ENCODE measurements around the gene ADGRB3.
"Not testable (repeated sequence)": the region's sequence is repeated elsewhere in the genome, so short reads cannot be mapped to it uniquely, and the experiment has no call there.

ADGRB3 gene

DNA sequence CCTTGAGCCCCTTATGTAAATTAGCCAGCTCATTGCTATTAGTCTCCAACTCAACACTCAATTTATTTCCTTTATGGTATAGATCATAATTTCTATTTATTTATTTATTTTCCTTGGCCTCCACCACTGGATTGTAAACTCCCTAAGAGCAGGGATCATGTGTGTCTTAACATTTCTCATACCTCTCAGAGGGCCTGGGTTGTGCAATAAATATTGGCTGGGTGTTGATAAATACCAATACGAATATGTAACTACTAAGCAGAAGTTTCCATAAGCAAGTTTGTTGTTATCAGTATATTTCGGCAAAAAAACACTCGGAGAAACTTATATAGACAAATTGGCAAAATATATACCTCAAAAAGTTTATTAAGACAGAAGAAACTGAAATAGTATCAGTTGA lies 257.4 kb downstream of the ADGRB3 start:
- Mint-ChIP-seq H3K4me1 (no peaks in the 10 kb centered on the region), H3K27me3 (no peaks in the 10 kb centered on the region), H3K4me3 (no peak overlapping the region), H3K36me3 (peaks cover 2% of the 10 kb centered on the region), H3K9me3 (peaks cover 5% of the 10 kb centered on the region), H3K27ac (no peak overlapping the region)
- ATAC-seq (ENCODE audit: low read depth) (no peak), DNase-seq (ENCODE audit: low spot score in 2 of 2) (no peak)

DNA sequence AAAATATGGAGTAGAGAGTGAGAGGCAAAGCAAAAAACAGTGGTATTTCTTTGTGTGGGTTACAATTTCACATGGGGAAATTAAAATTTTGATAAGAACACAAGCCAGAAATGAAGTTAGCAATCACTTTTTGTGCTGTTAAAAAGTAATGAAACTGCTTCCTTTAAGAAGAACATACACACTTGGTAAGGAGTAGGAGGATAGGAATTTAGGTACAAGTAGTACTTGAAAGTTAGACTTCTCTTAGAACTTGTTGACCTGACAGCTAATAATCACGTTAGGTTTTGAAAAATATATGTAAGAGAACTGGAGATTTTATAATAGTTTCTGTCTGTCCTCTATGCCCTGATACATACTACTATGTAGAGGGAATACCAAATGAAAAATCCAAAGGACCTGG lies 260.8 kb downstream of the ADGRB3 start:
- H3K27me3 Mint-ChIP-seq = no peaks in the 10 kb centered on the region
- H3K27ac Mint-ChIP-seq = no peak overlapping the region
- ATAC-seq (ENCODE audit: low read depth) (no peak), DNase-seq (ENCODE audit: low spot score in 2 of 2) (no peak)
- peaks cover 4% of the 10 kb centered on the region for H3K9me3 Mint-ChIP-seq
- no peak overlapping the region for H3K4me3 Mint-ChIP-seq
- H3K36me3 Mint-ChIP-seq = peaks cover 2% of the 10 kb centered on the region
- no peaks in the 10 kb centered on the region for H3K4me1 Mint-ChIP-seq

DNA sequence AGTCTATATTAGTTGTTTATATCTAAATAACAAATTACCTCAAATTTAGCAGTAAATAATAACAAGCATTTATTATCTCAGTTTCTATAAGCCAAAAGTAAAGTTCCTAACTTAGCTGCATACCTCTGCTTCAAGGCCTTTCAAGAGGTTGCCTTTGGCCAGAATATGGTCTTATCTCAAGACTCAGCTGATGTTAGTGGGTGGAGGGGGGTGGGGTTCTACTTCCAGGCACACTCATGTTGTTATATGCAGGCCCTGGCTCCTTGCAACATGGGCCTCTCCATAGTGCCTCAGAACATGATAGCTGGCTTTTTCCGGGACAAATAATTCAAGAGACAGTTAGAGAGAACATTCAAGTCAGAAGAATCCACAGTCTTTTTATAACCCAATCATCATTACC lies 266.0 kb downstream of the ADGRB3 start:
- ATAC-seq (ENCODE audit: low read depth) = no peak

DNA sequence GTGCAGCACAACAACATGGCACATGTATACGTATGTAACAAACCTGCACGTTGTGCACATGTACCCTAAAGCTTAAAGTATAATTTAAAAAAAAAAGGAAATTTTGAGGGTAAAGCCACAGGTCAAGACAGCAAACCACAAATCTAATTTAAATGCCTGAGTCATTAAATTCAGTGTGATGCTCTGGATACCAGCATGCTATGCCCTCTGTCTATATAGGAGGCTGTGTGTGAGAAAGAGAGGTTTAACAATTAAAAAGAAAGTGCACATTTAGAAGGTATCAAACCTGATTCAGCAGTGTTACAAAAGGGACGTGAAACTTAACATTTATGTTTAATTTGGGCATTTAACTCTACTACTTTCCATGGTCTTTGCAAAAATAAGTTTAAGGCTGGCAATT lies 276.3 kb downstream of the ADGRB3 start:
- no peak for DNase-seq (ENCODE audit: low spot score in 2 of 2)
- H3K4me1 Mint-ChIP-seq = no peaks in the 10 kb centered on the region
- no peaks in the 10 kb centered on the region for H3K27me3 Mint-ChIP-seq
- ATAC-seq (ENCODE audit: low read depth) = no peak
- no peaks in the 10 kb centered on the region for H3K36me3 Mint-ChIP-seq
- H3K9me3 Mint-ChIP-seq = no peaks in the 10 kb centered on the region
- no peak overlapping the region for H3K27ac Mint-ChIP-seq
- H3K4me3 Mint-ChIP-seq = no peak overlapping the region

More for the DNA sequence above, 266.0 kb downstream of the ADGRB3 start:
- no peak for DNase-seq (ENCODE audit: low spot score in 2 of 2)
- Mint-ChIP-seq H3K4me3 (no peak overlapping the region), H3K9me3 (peaks cover 5% of the 10 kb centered on the region), H3K27me3 (no peaks in the 10 kb centered on the region), H3K27ac (no peak overlapping the region), H3K36me3 (peaks cover 2% of the 10 kb centered on the region), H3K4me1 (no peaks in the 10 kb centered on the region)

DNA sequence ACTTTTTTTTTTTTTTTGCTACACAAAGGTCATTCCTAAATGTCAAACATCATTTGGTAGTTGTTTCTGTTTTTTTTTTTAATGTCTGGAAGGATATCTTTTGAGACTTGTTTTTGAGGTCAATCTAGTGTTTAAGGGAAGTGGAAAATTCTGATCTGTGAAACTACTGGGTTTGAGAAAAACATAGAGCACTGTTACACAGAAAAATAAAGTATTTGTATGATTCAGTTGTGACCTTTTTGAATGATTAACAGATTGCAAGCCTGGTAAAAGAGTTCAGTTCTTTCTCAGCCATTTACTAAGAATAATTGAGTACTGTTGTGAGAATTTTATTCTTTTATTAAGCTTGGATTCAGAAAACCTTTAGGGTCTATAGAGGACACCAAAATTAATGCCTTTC lies 276.7 kb downstream of the ADGRB3 start:
- Mint-ChIP-seq H3K36me3 (no peaks in the 10 kb centered on the region), H3K27me3 (no peaks in the 10 kb centered on the region), H3K27ac (no peak overlapping the region), H3K4me3 (no peak overlapping the region), H3K9me3 (no peaks in the 10 kb centered on the region), H3K4me1 (no peaks in the 10 kb centered on the region)
- no peak for DNase-seq (ENCODE audit: low spot score in 2 of 2)
- ATAC-seq (ENCODE audit: low read depth) = no peak

DNA sequence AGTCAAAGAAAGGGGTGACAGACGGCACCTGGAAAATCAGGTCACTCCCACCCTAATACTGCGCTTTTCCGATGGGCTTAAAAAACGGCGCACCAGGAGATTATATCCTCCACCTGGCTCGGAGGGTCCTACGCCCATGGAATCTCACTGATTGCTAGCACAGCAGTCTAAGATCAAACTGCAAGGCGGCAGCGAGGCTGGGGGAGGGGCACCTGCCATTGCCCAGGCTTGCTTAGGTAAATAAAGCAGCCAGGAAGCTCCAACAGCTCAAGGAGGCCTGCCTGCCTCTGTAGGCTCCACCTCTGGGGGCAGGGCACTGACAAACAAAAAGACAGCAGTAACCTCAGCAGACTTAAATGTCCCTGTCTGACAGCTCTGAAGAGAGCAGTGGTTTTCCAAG lies 277.7 kb downstream of the ADGRB3 start:
- not testable (repeated sequence) for H3K27me3 Mint-ChIP-seq; H3K4me3 Mint-ChIP-seq; ATAC-seq (ENCODE audit: low read depth); H3K36me3 Mint-ChIP-seq; H3K9me3 Mint-ChIP-seq; DNase-seq (ENCODE audit: low spot score in 2 of 2); H3K4me1 Mint-ChIP-seq; H3K27ac Mint-ChIP-seq

DNA sequence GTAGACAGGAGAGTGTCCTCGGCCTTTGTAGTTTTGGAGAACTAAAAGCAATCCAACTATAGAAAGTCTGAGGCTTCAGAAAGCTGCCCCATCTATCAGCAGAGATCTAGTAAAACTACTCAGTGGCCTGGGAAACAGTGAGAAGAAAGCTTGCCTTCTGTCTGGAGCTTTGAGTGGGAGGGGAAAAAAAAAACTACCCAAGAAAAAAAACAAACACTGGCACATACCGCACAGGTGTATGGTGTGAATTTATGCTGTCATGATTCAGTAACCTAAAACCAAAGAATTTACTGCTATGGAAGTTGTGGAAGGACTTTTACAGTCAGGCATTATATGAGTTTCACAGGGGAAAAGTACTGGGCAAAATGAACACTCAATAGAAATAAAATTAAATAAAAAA lies 280.5 kb downstream of the ADGRB3 start:
- Mint-ChIP-seq H3K27me3 (no peaks in the 10 kb centered on the region), H3K36me3 (no peaks in the 10 kb centered on the region), H3K4me1 (no peaks in the 10 kb centered on the region), H3K27ac (no peak overlapping the region), H3K4me3 (no peak overlapping the region), H3K9me3 (peaks cover 2% of the 10 kb centered on the region)
- ATAC-seq (ENCODE audit: low read depth) (no peak), DNase-seq (ENCODE audit: low spot score in 2 of 2) (no peak)

DNA sequence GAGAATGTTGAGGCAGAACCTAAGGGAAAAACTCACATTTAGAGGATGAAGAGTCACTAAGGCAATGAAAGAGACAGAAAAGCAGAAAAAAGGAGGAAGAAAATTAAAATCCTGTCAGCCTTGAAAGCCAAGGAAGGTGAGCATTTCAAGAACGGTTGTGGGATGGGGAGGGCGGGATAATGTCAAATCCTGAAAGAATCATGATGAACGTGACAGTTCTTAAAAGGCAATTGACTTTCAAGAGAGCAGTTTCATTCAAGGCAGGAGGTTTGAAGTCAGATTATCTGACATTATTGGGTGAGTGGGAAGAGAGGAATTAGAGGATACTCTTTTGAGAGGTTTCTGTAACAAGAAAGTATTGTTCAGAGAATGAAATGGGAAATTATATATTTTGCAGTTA lies 284.5 kb downstream of the ADGRB3 start:
- no peak overlapping the region for H3K4me3 Mint-ChIP-seq
- H3K27ac Mint-ChIP-seq = no peak overlapping the region
- no peaks in the 10 kb centered on the region for H3K4me1 Mint-ChIP-seq
- no peaks in the 10 kb centered on the region for H3K27me3 Mint-ChIP-seq
- H3K9me3 Mint-ChIP-seq = peaks cover 2% of the 10 kb centered on the region
- ATAC-seq (ENCODE audit: low read depth) = no peak
- no peak for DNase-seq (ENCODE audit: low spot score in 2 of 2)
- no peaks in the 10 kb centered on the region for H3K36me3 Mint-ChIP-seq

DNA sequence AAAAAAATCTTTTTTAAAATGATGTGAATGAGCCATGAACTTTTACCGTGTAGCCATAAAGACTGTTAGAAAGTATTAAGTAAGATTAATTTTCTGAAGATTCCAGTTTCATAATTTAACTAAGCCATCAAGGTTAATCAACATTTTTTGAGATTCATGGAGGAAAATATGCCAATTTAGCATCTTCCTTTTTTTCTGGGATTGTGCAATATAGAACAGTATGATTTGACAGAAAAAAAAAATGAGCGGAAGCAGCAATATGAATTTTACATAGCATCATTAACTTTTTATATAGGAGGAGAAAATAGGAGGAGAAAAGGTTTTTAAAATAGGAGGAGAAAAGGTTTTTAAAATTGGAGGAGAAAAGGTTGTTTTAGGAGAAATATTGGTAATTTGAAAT lies 306.3 kb downstream of the ADGRB3 start:
- DNase-seq (ENCODE audit: low spot score in 2 of 2) = no peak
- Mint-ChIP-seq H3K27me3 (no peaks in the 10 kb centered on the region), H3K27ac (no peak overlapping the region), H3K4me3 (no peak overlapping the region), H3K9me3 (no peaks in the 10 kb centered on the region), H3K4me1 (no peaks in the 10 kb centered on the region), H3K36me3 (no peaks in the 10 kb centered on the region)
- no peak for ATAC-seq (ENCODE audit: low read depth)

DNA sequence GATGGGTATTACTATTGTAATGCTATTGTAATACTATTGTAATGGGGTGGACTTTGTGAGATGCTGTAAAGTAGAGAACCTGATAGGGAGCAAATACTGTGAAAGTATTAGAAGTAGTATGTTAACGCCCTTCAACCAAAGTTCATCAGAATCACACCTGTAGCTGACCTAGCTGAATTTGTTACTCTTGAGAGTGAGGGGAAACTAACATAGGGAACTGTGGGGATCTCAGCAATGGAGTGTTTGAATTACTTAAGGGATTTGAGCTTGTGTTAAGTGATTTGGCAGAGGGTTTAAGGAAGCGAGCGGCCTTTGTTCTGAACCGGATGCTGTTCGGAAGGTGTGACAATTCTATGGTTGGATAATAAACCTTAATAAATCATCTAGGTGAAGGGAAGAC lies 312.6 kb downstream of the ADGRB3 start:
- ATAC-seq (ENCODE audit: low read depth) (no peak), DNase-seq (ENCODE audit: low spot score in 2 of 2) (no peak)
- no peaks in the 10 kb centered on the region for H3K36me3 Mint-ChIP-seq
- H3K4me3 Mint-ChIP-seq = no peak overlapping the region
- peaks cover 2% of the 10 kb centered on the region for H3K27me3 Mint-ChIP-seq
- no peaks in the 10 kb centered on the region for H3K9me3 Mint-ChIP-seq
- no peaks in the 10 kb centered on the region for H3K4me1 Mint-ChIP-seq
- no peak overlapping the region for H3K27ac Mint-ChIP-seq

DNA sequence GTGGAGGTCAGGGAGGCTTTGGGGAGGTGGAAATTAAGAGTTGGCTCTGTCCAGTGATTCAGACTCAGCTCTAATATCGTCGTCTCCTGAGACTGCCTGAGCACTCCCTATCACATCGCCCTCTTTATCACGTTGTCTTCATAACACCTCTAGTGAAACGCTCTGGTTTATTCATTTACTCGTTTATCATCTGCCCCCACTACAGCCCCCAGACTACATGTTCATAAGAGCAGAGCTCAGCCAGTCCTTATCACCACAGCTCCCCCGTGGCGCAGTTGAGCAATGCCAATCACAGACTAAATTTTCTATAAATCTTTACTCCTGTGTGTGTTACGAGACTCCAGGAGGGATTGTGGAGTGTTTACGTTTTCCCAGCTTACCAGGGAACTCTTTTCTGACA lies 316.2 kb downstream of the ADGRB3 start:
- no peak for ATAC-seq (ENCODE audit: low read depth)
- peaks cover 2% of the 10 kb centered on the region for H3K27me3 Mint-ChIP-seq

DNA sequence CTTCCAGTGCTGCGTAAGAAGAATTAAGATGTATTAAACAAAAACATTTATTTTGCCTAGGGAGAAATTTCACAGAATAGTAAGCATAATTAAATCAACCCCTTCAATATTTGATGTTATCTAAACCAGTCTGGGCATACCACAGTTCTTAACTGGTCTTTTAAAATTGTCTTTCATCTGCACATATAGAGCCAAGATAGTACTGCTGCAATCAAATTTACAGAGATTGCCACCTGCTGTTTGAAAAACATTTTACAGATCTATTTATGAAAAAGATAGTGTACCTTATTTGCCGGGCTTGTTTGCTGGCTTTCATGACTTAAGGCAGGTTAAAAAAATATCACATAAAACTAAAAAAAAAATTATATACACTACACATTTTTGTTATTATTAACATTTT lies 323.2 kb downstream of the ADGRB3 start:
- Mint-ChIP-seq H3K36me3 (no peaks in the 10 kb centered on the region), H3K27me3 (no peaks in the 10 kb centered on the region), H3K4me3 (no peak overlapping the region), H3K27ac (no peak overlapping the region), H3K9me3 (no peaks in the 10 kb centered on the region), H3K4me1 (no peaks in the 10 kb centered on the region)
- DNase-seq (ENCODE audit: low spot score in 2 of 2) (no peak), ATAC-seq (ENCODE audit: low read depth) (no peak)

More for the DNA sequence above, 316.2 kb downstream of the ADGRB3 start:
- Mint-ChIP-seq H3K4me3 (no peak overlapping the region), H3K9me3 (no peaks in the 10 kb centered on the region), H3K27ac (no peak overlapping the region), H3K4me1 (no peaks in the 10 kb centered on the region), H3K36me3 (no peaks in the 10 kb centered on the region)
- DNase-seq (ENCODE audit: low spot score in 2 of 2) = no peak

DNA sequence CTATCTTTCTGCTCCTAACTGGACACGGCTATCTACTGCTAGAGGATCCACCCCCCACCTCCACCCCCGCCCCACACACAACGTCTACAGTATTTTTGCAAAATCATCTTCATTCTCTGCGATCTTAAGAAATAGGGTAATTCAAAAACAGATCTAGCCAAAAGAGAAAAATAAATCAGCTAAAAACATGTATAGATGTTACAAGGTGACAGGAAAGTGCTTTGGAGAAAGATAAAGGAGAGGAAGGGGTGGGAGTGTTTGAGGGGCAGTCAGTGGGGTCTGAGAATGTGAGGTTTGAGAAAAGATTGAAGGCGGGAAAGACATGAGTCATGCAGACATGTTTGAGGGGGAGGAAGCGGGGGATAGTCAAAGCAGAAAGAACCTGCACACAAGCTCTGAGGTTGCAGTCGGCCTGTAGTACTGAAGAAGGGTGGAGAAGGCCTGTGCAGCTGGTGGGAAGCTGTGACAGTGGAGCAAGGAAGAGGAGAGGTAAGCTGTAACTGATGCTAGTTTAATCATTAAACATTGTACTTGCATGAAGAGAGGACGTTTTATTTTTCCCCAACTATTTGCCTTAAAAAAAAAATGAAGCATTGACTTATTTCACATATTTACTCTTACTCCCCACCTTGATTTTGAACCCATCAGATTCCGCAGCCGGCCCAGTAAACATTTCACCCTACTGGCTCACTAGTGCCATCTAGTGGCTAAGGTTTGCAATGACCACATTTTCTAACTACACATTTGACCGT lies 332.6 kb downstream of the ADGRB3 start:
- H3K4me1 Mint-ChIP-seq = peaks cover 4% of the 10 kb centered on the region
- peaks cover 6% of the 10 kb centered on the region for H3K27me3 Mint-ChIP-seq
- H3K27ac Mint-ChIP-seq = no peak overlapping the region
- DNase-seq (ENCODE audit: low spot score in 2 of 2) = peak; percentile 40 to 48
- no peaks in the 10 kb centered on the region for H3K9me3 Mint-ChIP-seq
- H3K36me3 Mint-ChIP-seq = no peaks in the 10 kb centered on the region
- H3K4me3 Mint-ChIP-seq = no peak overlapping the region
- ATAC-seq (ENCODE audit: low read depth) = peak; percentile 45

DNA sequence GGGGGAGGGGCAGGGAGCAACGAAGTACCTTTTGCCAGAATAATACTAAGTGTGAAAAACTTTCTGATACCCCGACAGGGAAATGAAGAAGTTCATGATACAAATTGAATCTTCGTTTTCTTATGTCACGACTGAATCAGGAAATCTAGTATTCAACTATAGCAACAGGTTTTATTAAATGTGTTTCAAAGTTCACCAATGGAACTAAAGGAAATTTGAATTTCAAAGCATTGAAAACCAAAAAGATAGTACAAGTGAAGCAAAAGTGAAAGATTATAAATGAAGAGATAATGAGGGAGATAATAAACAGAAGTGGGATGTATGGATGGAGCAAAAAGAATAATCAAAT lies 333.2 kb downstream of the ADGRB3 start:
- ATAC-seq (ENCODE audit: low read depth) (no peak), DNase-seq (ENCODE audit: low spot score in 2 of 2) (no peak)
- Mint-ChIP-seq H3K4me1 (peaks cover 4% of the 10 kb centered on the region), H3K4me3 (no peak overlapping the region), H3K36me3 (no peaks in the 10 kb centered on the region), H3K9me3 (no peaks in the 10 kb centered on the region), H3K27me3 (peaks cover 7% of the 10 kb centered on the region), H3K27ac (no peak overlapping the region)

DNA sequence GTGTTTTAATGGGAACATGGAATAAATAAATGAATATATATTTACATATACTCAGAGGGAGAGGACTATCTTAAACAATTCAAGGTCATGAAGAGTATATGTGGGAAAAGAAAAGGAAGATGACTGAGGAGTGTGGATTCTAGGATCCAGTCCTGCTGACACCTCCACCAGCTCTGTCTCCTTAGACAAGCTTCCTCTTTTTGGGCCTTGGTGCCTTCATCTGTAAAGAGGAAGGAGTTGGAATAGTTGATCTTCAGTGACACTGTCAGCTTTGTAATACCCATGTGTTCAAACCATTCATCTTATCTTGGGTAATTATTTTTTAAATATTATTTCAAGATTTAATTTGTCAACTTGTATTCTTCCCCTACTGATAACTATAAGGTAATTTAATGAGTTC lies 338.0 kb downstream of the ADGRB3 start:
- H3K27me3 Mint-ChIP-seq = peaks cover 3% of the 10 kb centered on the region
- H3K4me1 Mint-ChIP-seq = no peaks in the 10 kb centered on the region
- ATAC-seq (ENCODE audit: low read depth) (no peak), DNase-seq (ENCODE audit: low spot score in 2 of 2) (no peak)
- H3K36me3 Mint-ChIP-seq = no peaks in the 10 kb centered on the region
- H3K9me3 Mint-ChIP-seq = no peaks in the 10 kb centered on the region
- H3K4me3 Mint-ChIP-seq = no peak overlapping the region
- no peak overlapping the region for H3K27ac Mint-ChIP-seq
